Stimulated activated naive B cell treated with anti-CD40 and anti-IgM and Interleukin-4, amounts not matched to agents 10 μg/mL and 1 μg/mL and 100 μg/mL, for 72 hours (primary cell): ENCODE data around the gene ZBTB8A.

Source experiments
- ATAC-seq, 2 donors: fragments of 150-1000 bp; cut with Tn5 transposase; replicated peaks; 2 replicates each; pipeline ENCODE4 v1.10.0; 2021; ENCODE audit warnings: moderate library complexity in 1 of 2
- DNase-seq: peaks from one replicate; pipeline ENCODE4 v3.0.0; 2021
- H3K27ac Mint-ChIP-seq: one replicate; pipeline ENCODE4 v1.8.0; 2022; ENCODE audit warnings: mild to moderate bottlenecking, mixed read lengths
- H3K27me3 Mint-ChIP-seq, 2 donors: one replicate each; pipeline ENCODE4 v1.8.0; 2022; ENCODE audit warnings: mixed read lengths in 2 of 2
- H3K36me3 Mint-ChIP-seq, 2 donors: one replicate each; pipeline ENCODE4 v1.8.0; 2022; ENCODE audit warnings: mixed read lengths in 2 of 2, mild to moderate bottlenecking in 1 of 2
- H3K4me1 Mint-ChIP-seq, 2 donors: one replicate each; pipeline ENCODE4 v1.8.0; 2022; ENCODE audit warnings: mixed read lengths in 2 of 2, mild to moderate bottlenecking in 1 of 2
- H3K4me3 Mint-ChIP-seq, 2 donors: one replicate each; pipeline ENCODE4 v1.8.0; 2022; ENCODE audit warnings: mild to moderate bottlenecking in 2 of 2, mixed read lengths in 2 of 2, moderate library complexity in 1 of 2
- H3K9me3 Mint-ChIP-seq, 2 donors: one replicate each; pipeline ENCODE4 v1.8.0; 2022; ENCODE audit warnings: mixed read lengths in 2 of 2, mild to moderate bottlenecking in 1 of 2

Gene ZBTB8A

DNA sequence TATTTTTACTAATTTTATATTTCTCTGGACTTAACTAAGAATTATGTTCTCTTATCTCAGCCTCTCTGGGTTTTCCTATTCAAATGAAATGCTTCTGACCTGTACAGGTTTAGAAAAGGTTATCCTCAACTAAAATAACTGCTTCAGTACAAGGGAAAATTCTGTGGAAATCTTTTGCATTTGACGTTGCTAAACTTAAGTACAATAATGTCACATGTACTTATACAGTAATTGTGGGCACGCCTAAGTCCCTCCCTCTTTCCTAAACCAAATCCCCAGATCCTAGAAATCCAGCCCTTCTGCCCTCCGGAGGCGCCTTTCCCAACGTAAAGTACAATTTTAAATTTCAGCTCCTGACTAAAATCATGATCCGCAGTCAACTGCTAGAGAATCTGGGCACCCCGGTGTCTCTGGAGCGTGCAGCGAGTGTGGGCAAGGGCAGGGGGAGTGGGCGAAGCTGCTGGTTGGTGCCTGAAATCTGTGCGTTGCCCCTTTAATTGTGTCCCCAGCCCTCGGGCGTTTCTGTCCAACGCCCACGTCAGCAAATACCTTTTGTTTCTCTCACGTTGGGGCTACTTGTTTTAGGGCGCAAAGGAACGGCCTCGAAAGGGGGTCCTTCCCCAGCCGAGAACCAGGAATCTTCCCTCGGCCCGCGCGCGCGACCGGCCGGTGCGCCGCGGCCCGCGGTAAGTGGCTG lies at the start of gene ZBTB8A:
Gene ZBTB8A, plus strand, starts transcription at position 541 of the 697 bp plus-strand sequence. CDS start 53,505 bp downstream, outside the sequence.
- H3K4me1 Mint-ChIP-seq = peaks cover 30 to 58% of the 10 kb centered on the region in 2 donors
- ATAC-seq (peak; percentile 83 to 88), DNase-seq (peak; percentile 52)
- peak within 1 kb of the TSS; percentile 96 to 97 for H3K4me3 Mint-ChIP-seq
- H3K27ac Mint-ChIP-seq = peak within 1 kb of the TSS; percentile 87
- peaks cover 22 to 40% of the 10 kb centered on the region in 2 donors for H3K27me3 Mint-ChIP-seq
- peaks cover 14% of the 10 kb centered on the region in 2 donors for H3K36me3 Mint-ChIP-seq
- H3K9me3 Mint-ChIP-seq = peaks cover 2 to 3% of the 10 kb centered on the region in 2 donors

GRCh38 chr1:32489774-32490454 lies 49.3 kb upstream of the ZBTB8A start:
- Mint-ChIP-seq H3K27me3 (peaks cover 5 to 18% of the 10 kb centered on the region in 2 donors), H3K36me3 (no peaks in the 10 kb centered on the region), H3K9me3 (no peaks in the 10 kb centered on the region), H3K27ac (no peak overlapping the region), H3K4me1 (no peaks in the 10 kb centered on the region), H3K4me3 (no peak overlapping the region)
- ATAC-seq (no peak), DNase-seq (no peak)

- H3K4me3 Mint-ChIP-seq = no peak overlapping the region
- H3K9me3 Mint-ChIP-seq = no peaks in the 10 kb centered on the region
- peaks cover 5 to 18% of the 10 kb centered on the region in 2 donors for H3K27me3 Mint-ChIP-seq
- no peak for DNase-seq
- H3K36me3 Mint-ChIP-seq = no peaks in the 10 kb centered on the region
- no peak for ATAC-seq
- no peak overlapping the region for H3K27ac Mint-ChIP-seq
- no peaks in the 10 kb centered on the region for H3K4me1 Mint-ChIP-seq
Observed at GRCh38 chr1:32491386-32491785, 47.8 kb upstream of the ZBTB8A start.

- DNase-seq = no peak
- Mint-ChIP-seq H3K4me3 (no peak overlapping the region), H3K9me3 (no peaks in the 10 kb centered on the region), H3K27ac (no peak overlapping the region), H3K36me3 (no peaks in the 10 kb centered on the region), H3K27me3 (peaks cover 8 to 29% of the 10 kb centered on the region in 2 donors), H3K4me1 (no peaks in the 10 kb centered on the region)
- ATAC-seq = no peak
Observed at GRCh38 chr1:32494196-32494595, 45.0 kb upstream of the ZBTB8A start.

DNA sequence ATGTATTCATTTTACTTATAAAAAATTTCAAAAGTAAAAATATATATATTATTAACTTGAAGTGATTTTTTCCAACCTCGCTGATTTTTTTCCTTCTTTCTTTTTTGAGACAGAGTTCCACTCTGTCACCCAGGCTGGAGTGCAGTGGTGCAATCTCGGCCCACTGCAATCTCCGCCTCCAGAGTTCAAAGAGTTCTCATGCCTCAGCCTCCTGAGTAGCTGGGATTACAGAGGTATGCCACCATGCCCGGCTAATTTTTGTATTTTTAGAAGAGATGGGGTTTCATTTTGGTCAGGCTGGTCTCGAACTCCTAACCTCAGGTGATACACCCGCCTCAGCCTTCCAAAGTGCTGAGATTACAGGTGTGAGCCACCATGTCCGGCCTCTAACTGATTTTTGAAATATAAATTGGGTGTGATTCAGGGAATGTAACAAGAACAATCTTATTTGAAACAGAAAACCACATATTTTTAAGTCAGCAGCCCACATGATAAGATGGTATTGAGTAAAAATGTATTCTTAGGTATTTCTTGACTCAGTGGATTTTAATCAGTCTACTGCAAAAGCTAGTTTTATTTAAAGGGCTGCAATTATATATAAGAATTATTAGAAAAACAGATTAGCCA lies 44.4 kb upstream of the ZBTB8A start:
- Mint-ChIP-seq H3K27ac (no peak overlapping the region), H3K27me3 (peaks cover 11 to 36% of the 10 kb centered on the region in 2 donors), H3K9me3 (no peaks in the 10 kb centered on the region), H3K36me3 (no peaks in the 10 kb centered on the region), H3K4me1 (no peaks in the 10 kb centered on the region), H3K4me3 (no peak overlapping the region)
- no peak for ATAC-seq
- DNase-seq = no peak

DNA sequence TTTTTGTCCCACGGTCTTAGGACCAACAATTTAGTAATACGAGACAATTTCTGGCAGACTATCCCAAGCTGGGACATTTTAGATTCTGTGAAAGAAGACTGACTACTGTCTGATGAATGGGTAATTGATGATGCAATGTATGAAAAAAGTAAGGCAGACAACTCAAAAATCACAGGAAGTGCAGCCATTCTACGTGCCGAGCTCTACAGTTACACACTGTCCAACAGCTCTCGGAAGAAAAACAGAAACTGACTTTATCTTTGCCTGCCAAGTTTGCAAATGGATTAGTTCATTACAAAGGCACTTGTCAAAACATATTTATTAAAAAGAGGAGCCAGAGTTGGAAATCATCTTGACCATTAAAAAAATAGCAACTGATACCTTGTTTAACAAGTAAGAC lies 43.1 kb upstream of the ZBTB8A start:
- Mint-ChIP-seq H3K4me1 (no peaks in the 10 kb centered on the region), H3K36me3 (no peaks in the 10 kb centered on the region), H3K27me3 (peaks cover 11 to 27% of the 10 kb centered on the region in 2 donors), H3K4me3 (no peak overlapping the region), H3K9me3 (no peaks in the 10 kb centered on the region), H3K27ac (no peak overlapping the region)
- no peak for DNase-seq
- no peak for ATAC-seq

GRCh38 chr1:32498751-32499150 lies 40.5 kb upstream of the ZBTB8A start:
- H3K36me3 Mint-ChIP-seq = no peaks in the 10 kb centered on the region
- no peak overlapping the region for H3K4me3 Mint-ChIP-seq
- no peak overlapping the region for H3K27ac Mint-ChIP-seq
- no peaks in the 10 kb centered on the region for H3K4me1 Mint-ChIP-seq
- no peaks in the 10 kb centered on the region for H3K9me3 Mint-ChIP-seq
- ATAC-seq = no peak
- peaks cover 17 to 39% of the 10 kb centered on the region in 2 donors for H3K27me3 Mint-ChIP-seq
- DNase-seq = no peak

- no peak overlapping the region for H3K27ac Mint-ChIP-seq
- DNase-seq = peak; percentile 24
- H3K36me3 Mint-ChIP-seq = no peaks in the 10 kb centered on the region
- peaks cover 23 to 44% of the 10 kb centered on the region in 2 donors for H3K27me3 Mint-ChIP-seq
- peak; percentile 88 to 89 for ATAC-seq
- no peaks in the 10 kb centered on the region for H3K4me1 Mint-ChIP-seq
- no peaks in the 10 kb centered on the region for H3K9me3 Mint-ChIP-seq
- peak overlapping the region; percentile 81 to 87 for H3K4me3 Mint-ChIP-seq
Observed at GRCh38 chr1:32500387-32501209, 38.6 kb upstream of the ZBTB8A start.

DNA sequence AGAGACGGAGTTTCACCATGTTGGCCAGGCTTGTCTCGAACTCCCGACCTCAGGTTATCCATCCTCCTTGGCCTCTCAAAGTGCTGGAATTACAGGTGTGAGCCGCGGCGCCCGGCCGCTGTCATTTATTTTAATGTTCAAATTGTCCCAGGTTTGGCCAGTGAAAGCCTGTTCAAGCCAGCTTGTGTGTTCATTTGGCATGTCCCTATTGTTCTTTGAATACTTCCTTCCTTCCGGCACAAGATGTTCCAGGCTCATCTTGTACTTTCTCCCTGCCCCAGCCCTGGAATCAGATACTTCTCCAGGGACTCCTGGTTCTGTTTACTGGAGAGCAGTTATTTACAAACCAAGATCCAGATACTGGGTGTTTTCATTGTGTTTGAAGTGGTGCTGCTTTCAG lies 37.4 kb upstream of the ZBTB8A start:
- Mint-ChIP-seq H3K4me3 (no peak overlapping the region), H3K9me3 (no peaks in the 10 kb centered on the region), H3K4me1 (no peaks in the 10 kb centered on the region), H3K27ac (no peak overlapping the region), H3K36me3 (no peaks in the 10 kb centered on the region), H3K27me3 (peaks cover 29 to 47% of the 10 kb centered on the region in 2 donors)
- DNase-seq (no peak), ATAC-seq (no peak)

DNA sequence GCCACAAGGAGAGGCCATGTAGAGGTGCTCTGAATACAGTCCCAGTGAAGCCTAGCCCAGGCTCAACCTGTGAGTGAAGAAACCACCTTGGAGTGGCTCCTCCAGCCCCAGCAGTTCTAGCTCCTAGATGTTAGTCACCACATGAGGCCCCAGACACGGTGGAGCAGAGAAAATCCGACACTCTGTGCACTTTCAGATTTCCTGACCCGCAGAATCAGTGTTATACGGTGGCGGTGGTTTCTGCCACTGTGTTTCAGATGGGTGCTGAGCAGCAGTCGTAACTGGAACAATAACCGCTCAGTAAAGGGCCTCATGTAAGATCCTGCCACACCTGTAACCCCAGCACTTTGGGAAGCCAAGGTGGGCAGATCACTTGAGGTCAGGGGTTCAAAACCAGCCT lies 36.1 kb upstream of the ZBTB8A start:
- H3K27ac Mint-ChIP-seq = no peak overlapping the region

GRCh38 chr1:32507021-32507420 lies 32.2 kb upstream of the ZBTB8A start:
- H3K36me3 Mint-ChIP-seq = no peaks in the 10 kb centered on the region
- DNase-seq (no peak), ATAC-seq (no peak)
- no peaks in the 10 kb centered on the region for H3K4me1 Mint-ChIP-seq
- H3K9me3 Mint-ChIP-seq = no peaks in the 10 kb centered on the region
- H3K4me3 Mint-ChIP-seq = no peak overlapping the region
- peaks cover 27 to 31% of the 10 kb centered on the region in 2 donors for H3K27me3 Mint-ChIP-seq
- no peak overlapping the region for H3K27ac Mint-ChIP-seq

More for the DNA sequence above, 36.1 kb upstream of the ZBTB8A start:
- Mint-ChIP-seq H3K27me3 (peaks cover 25 to 51% of the 10 kb centered on the region in 2 donors), H3K36me3 (no peaks in the 10 kb centered on the region), H3K4me3 (no peak overlapping the region), H3K9me3 (no peaks in the 10 kb centered on the region), H3K4me1 (no peaks in the 10 kb centered on the region)
- ATAC-seq (no peak), DNase-seq (no peak)

DNA sequence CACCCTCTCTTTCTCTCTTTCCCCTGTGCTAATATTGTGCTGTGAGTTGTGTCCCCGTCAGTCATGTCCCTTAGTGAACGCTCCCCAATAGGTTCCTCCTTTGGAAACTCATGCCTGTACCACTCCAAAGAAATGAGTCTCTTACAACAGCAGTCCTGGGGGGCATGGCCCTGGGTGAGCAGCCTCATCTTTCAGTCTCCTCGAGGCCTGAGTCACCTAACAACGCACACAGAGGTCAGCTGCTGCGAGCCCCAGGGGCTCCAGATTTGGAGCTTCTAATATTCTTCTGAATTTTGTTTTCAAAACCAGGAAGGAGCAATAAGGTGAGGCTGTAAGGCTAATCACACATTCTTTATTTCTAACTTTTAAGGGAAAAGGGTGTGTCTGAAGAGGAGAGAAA lies 30.5 kb upstream of the ZBTB8A start:
- peaks cover 23 to 27% of the 10 kb centered on the region in 2 donors for H3K27me3 Mint-ChIP-seq

DNA sequence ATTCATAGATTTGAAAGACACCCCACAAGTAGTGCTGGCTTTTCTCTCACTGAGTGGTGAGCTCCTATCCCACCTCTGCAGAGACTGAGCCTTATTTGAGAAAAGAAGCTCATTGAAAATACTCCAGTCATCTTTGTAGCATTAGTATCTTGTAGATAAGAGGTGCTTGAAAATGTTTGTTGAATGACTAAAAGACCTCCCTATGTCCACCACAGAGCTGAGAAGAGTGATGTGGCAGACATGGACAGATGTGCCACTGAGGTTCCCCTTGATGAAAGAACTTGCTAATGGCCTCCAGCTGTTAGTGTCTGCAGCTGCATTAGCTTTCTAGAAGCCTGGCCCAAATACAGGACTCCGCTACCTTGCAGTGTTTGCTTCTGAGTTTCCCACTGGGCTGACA lies 29.3 kb upstream of the ZBTB8A start:
- peaks cover 22 to 26% of the 10 kb centered on the region in 2 donors for H3K27me3 Mint-ChIP-seq
- no peaks in the 10 kb centered on the region for H3K9me3 Mint-ChIP-seq
- no peak overlapping the region for H3K27ac Mint-ChIP-seq
- no peak overlapping the region for H3K4me3 Mint-ChIP-seq
- H3K36me3 Mint-ChIP-seq = no peaks in the 10 kb centered on the region
- DNase-seq (no peak), ATAC-seq (no peak)
- H3K4me1 Mint-ChIP-seq = no peaks in the 10 kb centered on the region

More for the DNA sequence above, 30.5 kb upstream of the ZBTB8A start:
- DNase-seq (no peak), ATAC-seq (no peak)
- no peaks in the 10 kb centered on the region for H3K4me1 Mint-ChIP-seq
- H3K9me3 Mint-ChIP-seq = no peaks in the 10 kb centered on the region
- H3K4me3 Mint-ChIP-seq = no peak overlapping the region
- H3K36me3 Mint-ChIP-seq = no peaks in the 10 kb centered on the region
- no peak overlapping the region for H3K27ac Mint-ChIP-seq

GRCh38 chr1:32516402-32516801 lies 22.8 kb upstream of the ZBTB8A start:
- no peak for ATAC-seq
- H3K27me3 Mint-ChIP-seq = peaks cover 4 to 5% of the 10 kb centered on the region in 2 donors

More at GRCh38 chr1:32516402-32516801, 22.8 kb upstream of the ZBTB8A start:
- Mint-ChIP-seq H3K4me1 (peaks cover 5 to 21% of the 10 kb centered on the region in 2 donors), H3K36me3 (no peaks in the 10 kb centered on the region), H3K27ac (no peak overlapping the region), H3K4me3 (no peak overlapping the region), H3K9me3 (no peaks in the 10 kb centered on the region)
- DNase-seq = no peak
